Chondrocyte (in vitro differentiated cells): ENCODE results near the gene DACH1. TPM values are rescaled to one million over a fixed set of nuclear protein-coding genes. Genes with fewer than 3 reads are reported as not detected.

Source experiments
- DNase-seq: peaks from one replicate; pipeline ENCODE4 v3.0.0; 2021; ENCODE audit warnings: mixed read lengths, low spot score
- H3K27ac Mint-ChIP-seq: one replicate; pipeline ENCODE4 v1.8.0; 2021; ENCODE audit warnings: mild to moderate bottlenecking, moderate library complexity, mixed read lengths; ENCODE audit not compliant: unreplicated experiment
- H3K27me3 Mint-ChIP-seq: 2 replicates; pipeline ENCODE4 v1.8.0; 2021; ENCODE audit warnings: low read depth, mixed read lengths
- H3K36me3 Mint-ChIP-seq: 2 replicates; pipeline ENCODE4 v1.8.0; 2021; ENCODE audit warnings: low read depth, mixed read lengths
- H3K4me1 Mint-ChIP-seq: 2 replicates; pipeline ENCODE4 v1.8.0; 2021; ENCODE audit warnings: low read depth, mild to moderate bottlenecking, mixed read lengths
- H3K4me3 Mint-ChIP-seq: one replicate; pipeline ENCODE4 v1.8.0; 2021; ENCODE audit warnings: mild to moderate bottlenecking, moderate library complexity, mixed read lengths; ENCODE audit not compliant: unreplicated experiment
- H3K9me3 Mint-ChIP-seq: 2 replicates; pipeline ENCODE4 v1.8.0; 2021; ENCODE audit warnings: low read depth, mixed read lengths
- CTCF ChIP-seq: fragments of 200-600 bp; sonication (generic); IDR thresholded peaks from 2 replicates; pipeline ENCODE4 v1.5.0; 2021; ENCODE audit warnings: antibody characterized with exemption, mild to moderate bottlenecking, moderate library complexity
- total RNA-seq: library from RNA; stranded (reverse); gene quantifications from 3 replicates; pipeline ENCODE4 v1.2.1, GENCODE V29; 2021

Gene DACH1
- total RNA-seq, 1 donor from 2014 or later: 0.72 TPM

DNA sequence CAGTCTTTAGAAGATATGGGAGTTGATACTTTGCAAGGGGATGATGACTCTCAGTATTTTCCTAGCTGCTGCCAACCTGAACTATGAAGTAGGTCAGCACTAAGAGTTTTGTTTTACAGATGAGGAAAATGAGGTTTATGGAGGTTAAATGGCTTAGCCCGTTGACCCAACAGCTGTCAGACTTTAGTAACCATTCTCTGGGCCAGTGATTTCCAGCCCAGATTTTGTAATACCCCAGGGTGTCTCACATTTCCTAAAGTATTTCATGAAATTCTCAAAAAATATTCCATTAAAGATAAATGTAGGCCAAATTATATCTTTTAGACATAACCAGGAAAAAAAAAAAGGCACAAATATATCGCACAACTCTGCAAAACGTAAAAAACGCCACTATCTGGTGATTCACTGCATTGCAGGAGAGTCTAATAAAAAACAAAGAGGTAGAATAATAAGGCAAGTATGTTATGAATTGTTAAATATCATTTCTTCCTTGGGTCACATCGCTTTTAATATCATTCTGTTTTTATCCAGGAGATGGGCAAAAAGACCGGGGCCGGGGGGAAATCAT, 112.5 kb downstream of the DACH1 start:
- DNase-seq: no peak
- Mint-ChIP-seq H3K27me3 (no peaks in the 10 kb centered on the region), H3K27ac (no peak overlapping the region)

DNA sequence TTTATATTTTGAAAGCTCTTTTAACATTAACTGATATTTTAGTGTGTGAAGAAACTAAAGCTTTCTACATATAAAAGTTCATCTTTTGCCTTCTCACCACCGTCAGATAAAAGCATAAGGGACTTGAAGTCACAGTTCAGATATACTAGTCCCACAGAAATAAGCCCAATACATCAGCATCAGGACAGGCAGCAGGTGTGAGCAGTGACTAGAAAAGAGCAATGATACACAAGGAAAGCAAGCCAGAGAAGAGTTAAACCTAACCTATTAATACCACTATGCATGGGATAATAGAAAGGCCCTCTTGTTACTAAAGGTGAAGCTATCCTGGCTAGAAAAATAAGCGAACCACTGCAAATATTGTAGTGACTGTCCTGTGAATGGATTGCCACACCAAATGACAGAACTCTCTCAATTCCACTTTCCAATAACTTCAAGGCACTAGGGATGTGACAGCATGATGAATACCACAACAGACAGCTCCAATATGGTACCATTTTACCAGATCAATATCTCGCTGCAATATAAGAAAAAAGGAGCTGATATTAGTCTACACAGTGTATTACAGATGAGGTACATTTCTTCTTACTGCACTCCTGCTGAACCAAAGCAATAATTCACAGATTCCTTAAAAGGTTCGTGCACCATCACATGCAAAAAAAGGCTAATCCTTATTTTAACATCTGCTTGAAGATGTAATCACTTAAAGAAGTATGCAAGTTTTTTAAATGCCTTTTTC, 114.1 kb downstream of the DACH1 start:
- Mint-ChIP-seq H3K27ac (no peak overlapping the region), H3K4me3 (no peak overlapping the region), H3K4me1 (no peaks in the 10 kb centered on the region), H3K27me3 (no peaks in the 10 kb centered on the region), H3K36me3 (no peaks in the 10 kb centered on the region), H3K9me3 (peaks cover 3% of the 10 kb centered on the region)
- no peak for DNase-seq
- TF ChIP-seq CTCF: no peak

More for the DNA sequence above, 112.5 kb downstream of the DACH1 start:
- H3K4me3 Mint-ChIP-seq: no peak overlapping the region
- H3K36me3 Mint-ChIP-seq: no peaks in the 10 kb centered on the region
- no peaks in the 10 kb centered on the region for H3K4me1 Mint-ChIP-seq
- peaks cover 3% of the 10 kb centered on the region for H3K9me3 Mint-ChIP-seq
- peak; percentile 30 for TF ChIP-seq CTCF

- no peak for TF ChIP-seq CTCF
- Mint-ChIP-seq H3K27ac (no peak overlapping the region), H3K27me3 (no peaks in the 10 kb centered on the region), H3K4me3 (no peak overlapping the region), H3K9me3 (peaks cover 3% of the 10 kb centered on the region), H3K4me1 (no peaks in the 10 kb centered on the region), H3K36me3 (no peaks in the 10 kb centered on the region)
- no peak for DNase-seq
These were observed 115.9 kb downstream of the DACH1 start for GRCh38 chr13:71751073-71751472.

- Mint-ChIP-seq H3K36me3 (no peaks in the 10 kb centered on the region), H3K27me3 (no peaks in the 10 kb centered on the region), H3K4me1 (no peaks in the 10 kb centered on the region), H3K9me3 (peaks cover 9% of the 10 kb centered on the region), H3K27ac (no peak overlapping the region), H3K4me3 (no peak overlapping the region)
- no peak for DNase-seq
- TF ChIP-seq CTCF: no peak
These were observed 136.7 kb downstream of the DACH1 start for GRCh38 chr13:71730267-71730666.

DNA sequence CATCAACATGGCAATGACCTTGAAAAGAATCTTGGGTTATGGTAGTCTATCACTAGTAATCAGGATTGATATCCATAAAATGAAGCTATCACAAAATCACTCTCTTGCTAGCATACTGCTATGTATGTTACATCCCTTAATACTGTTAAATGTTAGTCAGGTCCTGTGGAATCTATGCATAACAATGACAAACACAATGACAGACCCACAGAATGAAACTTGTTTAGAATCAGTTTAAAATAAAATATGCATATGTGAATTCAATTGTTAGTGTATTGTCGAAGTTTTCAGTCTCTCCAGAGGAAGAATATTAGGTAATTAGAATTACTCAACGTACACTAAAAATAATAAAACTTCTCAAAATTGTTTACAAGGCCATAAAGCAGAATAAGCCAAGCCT, 137.6 kb downstream of the DACH1 start:
- H3K27me3 Mint-ChIP-seq: no peaks in the 10 kb centered on the region
- DNase-seq: no peak
- H3K9me3 Mint-ChIP-seq: peaks cover 9% of the 10 kb centered on the region
- no peak for TF ChIP-seq CTCF
- H3K36me3 Mint-ChIP-seq: no peaks in the 10 kb centered on the region
- no peak overlapping the region for H3K27ac Mint-ChIP-seq
- H3K4me3 Mint-ChIP-seq: no peak overlapping the region
- H3K4me1 Mint-ChIP-seq: no peaks in the 10 kb centered on the region
